Astrocyte (in vitro differentiated cells and primary cell): Measurements from ENCODE around the gene APOBEC3B. TPM values are rescaled to one million over a fixed set of nuclear protein-coding genes. Genes with fewer than 3 reads are reported as not detected.

ENCODE experiments used
- DNase-seq: peaks from one replicate; pipeline ENCODE4 v3.0.0-alpha.2; 2010; ENCODE audit warnings: low read depth
- FAIRE-seq: peaks from 2 replicates; lab custom pipeline; 2011; peaks lifted over from hg19 to GRCh38; lab: Jason Lieb, UNC
- H2AFZ ChIP-seq: 2 replicates; pipeline ENCODE4 v1.6.0; 2012; ENCODE audit warnings: low read depth, low read length, inconsistent platforms
- H3K27ac ChIP-seq: 2 replicates; pipeline ENCODE4 v1.5.1; 2011; ENCODE audit warnings: low read depth, low read length, inconsistent platforms
- H3K27me3 ChIP-seq: 2 replicates; pipeline ENCODE4 v1.6.0; 2011; ENCODE audit warnings: low read length, inconsistent platforms; ENCODE audit not compliant: insufficient read depth
- H3K36me3 ChIP-seq: 2 replicates; pipeline ENCODE4 v1.5.1; 2011; ENCODE audit warnings: low read length, inconsistent platforms; ENCODE audit not compliant: insufficient read depth
- H3K4me1 ChIP-seq: 2 replicates; pipeline ENCODE4 v1.5.1; 2011; ENCODE audit warnings: low read length, inconsistent platforms; ENCODE audit not compliant: insufficient read depth
- H3K4me2 ChIP-seq: 2 replicates; pipeline ENCODE4 v1.6.0; 2012; ENCODE audit warnings: low read length, inconsistent platforms
- H3K4me3 ChIP-seq: 2 replicates; pipeline ENCODE4 v1.5.1; 2011; ENCODE audit warnings: low read depth, mild to moderate bottlenecking, low read length, inconsistent platforms; ENCODE audit not compliant: insufficient read depth
- H3K79me2 ChIP-seq: 2 replicates; pipeline ENCODE4 v1.6.0; 2012; ENCODE audit warnings: mild to moderate bottlenecking, low read length, inconsistent platforms; ENCODE audit not compliant: insufficient read depth
- H3K9ac ChIP-seq: 2 replicates; pipeline ENCODE4 v1.6.0; 2012; ENCODE audit warnings: mild to moderate bottlenecking, low read length, inconsistent platforms
- H3K9me3 ChIP-seq: 2 replicates; pipeline ENCODE4 v1.5.1; 2012; ENCODE audit warnings: low read depth, mild to moderate bottlenecking, low read length, inconsistent platforms; ENCODE audit not compliant: insufficient read depth
- H4K20me1 ChIP-seq: 2 replicates; pipeline ENCODE4 v1.6.0; 2012; ENCODE audit warnings: low read length, inconsistent platforms; ENCODE audit not compliant: insufficient read depth
- H3K27ac Mint-ChIP-seq: one replicate; pipeline ENCODE4 v1.8.0; 2021; ENCODE audit warnings: mild to moderate bottlenecking, mixed read lengths; ENCODE audit not compliant: unreplicated experiment
- H3K27me3 Mint-ChIP-seq: one replicate; pipeline ENCODE4 v1.8.0; 2021; ENCODE audit warnings: low read depth, mixed read lengths; ENCODE audit not compliant: unreplicated experiment
- H3K36me3 Mint-ChIP-seq: one replicate; pipeline ENCODE4 v1.8.0; 2021; ENCODE audit warnings: low read depth, mixed read lengths; ENCODE audit not compliant: unreplicated experiment
- H3K4me1 Mint-ChIP-seq: one replicate; pipeline ENCODE4 v1.8.0; 2021; ENCODE audit warnings: low read depth, mixed read lengths; ENCODE audit not compliant: unreplicated experiment
- H3K4me3 Mint-ChIP-seq: one replicate; pipeline ENCODE4 v1.8.0; 2021; ENCODE audit warnings: mild to moderate bottlenecking, moderate library complexity, mixed read lengths; ENCODE audit not compliant: unreplicated experiment
- H3K9me3 Mint-ChIP-seq: one replicate; pipeline ENCODE4 v1.8.0; 2021; ENCODE audit warnings: mild to moderate bottlenecking, mixed read lengths; ENCODE audit not compliant: unreplicated experiment
- EZH2 ChIP-seq: IDR thresholded peaks from 2 replicates; pipeline ENCODE4 v1.6.1; 2012; ENCODE audit warnings: mild to moderate bottlenecking, low read length, inconsistent platforms; ENCODE audit not compliant: insufficient read depth
- total RNA-seq: library from RNA; stranded (reverse); gene quantifications from 2 replicates; pipeline ENCODE4 v1.2.1, GENCODE V29; 2021
- TF ChIP-seq, protein P1 (sequence below): IDR thresholded peaks from 2 replicates; pipeline ENCODE4 v1.5.1; 2011; ENCODE audit warnings: low read depth, mild to moderate bottlenecking, inconsistent platforms, low read length, moderate library complexity; ENCODE audit not compliant: insufficient read depth

The APOBEC3B gene
- total RNA-seq, 1 donor from 2014 or later, result 3.0 TPM

DNA sequence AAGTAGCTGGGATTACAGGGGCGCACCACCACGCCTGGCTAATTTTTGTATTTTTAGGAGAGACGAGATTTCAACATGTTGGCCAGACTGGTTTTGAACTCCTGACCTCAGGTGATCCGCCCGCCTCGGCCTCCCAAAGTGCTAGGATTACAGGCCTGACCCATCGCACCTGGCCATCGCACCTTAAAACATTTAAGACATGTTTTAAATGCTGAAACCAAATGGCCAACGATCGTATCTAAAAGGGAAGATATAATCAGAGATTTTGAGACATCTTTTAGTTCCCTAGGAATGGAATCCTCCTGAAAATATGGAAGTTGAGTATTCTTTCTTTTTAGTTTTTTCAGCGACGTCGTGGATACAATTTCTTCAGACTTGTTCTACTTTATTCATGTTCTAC lies 46.5 kb upstream of the APOBEC3B start:
- Mint-ChIP-seq H3K9me3 (peaks cover 6% of the 10 kb centered on the region), H3K4me3 (no peak overlapping the region), H3K27ac (no peak overlapping the region), H3K4me1 (no peaks in the 10 kb centered on the region), H3K36me3 (no peaks in the 10 kb centered on the region), H3K27me3 (peaks cover 39% of the 10 kb centered on the region)
- no peaks in the 10 kb centered on the region for H3K9me3 ChIP-seq
- no peaks in the 10 kb centered on the region for H3K36me3 ChIP-seq
- H3K9ac ChIP-seq, result no peak overlapping the region
- H3K4me2 ChIP-seq, result no peak overlapping the region
- H3K4me1 ChIP-seq, result no peaks in the 10 kb centered on the region
- no peak overlapping the region for H3K27ac ChIP-seq
- no peaks in the 10 kb centered on the region for H3K79me2 ChIP-seq
- peaks cover 5% of the 10 kb centered on the region for H3K27me3 ChIP-seq
- DNase-seq, result no peak
- no peaks in the 10 kb centered on the region for H4K20me1 ChIP-seq
- TF ChIP-seq EZH2, result no peak
- TF ChIP-seq, protein P1, sequence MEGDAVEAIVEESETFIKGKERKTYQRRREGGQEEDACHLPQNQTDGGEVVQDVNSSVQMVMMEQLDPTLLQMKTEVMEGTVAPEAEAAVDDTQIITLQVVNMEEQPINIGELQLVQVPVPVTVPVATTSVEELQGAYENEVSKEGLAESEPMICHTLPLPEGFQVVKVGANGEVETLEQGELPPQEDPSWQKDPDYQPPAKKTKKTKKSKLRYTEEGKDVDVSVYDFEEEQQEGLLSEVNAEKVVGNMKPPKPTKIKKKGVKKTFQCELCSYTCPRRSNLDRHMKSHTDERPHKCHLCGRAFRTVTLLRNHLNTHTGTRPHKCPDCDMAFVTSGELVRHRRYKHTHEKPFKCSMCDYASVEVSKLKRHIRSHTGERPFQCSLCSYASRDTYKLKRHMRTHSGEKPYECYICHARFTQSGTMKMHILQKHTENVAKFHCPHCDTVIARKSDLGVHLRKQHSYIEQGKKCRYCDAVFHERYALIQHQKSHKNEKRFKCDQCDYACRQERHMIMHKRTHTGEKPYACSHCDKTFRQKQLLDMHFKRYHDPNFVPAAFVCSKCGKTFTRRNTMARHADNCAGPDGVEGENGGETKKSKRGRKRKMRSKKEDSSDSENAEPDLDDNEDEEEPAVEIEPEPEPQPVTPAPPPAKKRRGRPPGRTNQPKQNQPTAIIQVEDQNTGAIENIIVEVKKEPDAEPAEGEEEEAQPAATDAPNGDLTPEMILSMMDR, result no peak
- H3K4me3 ChIP-seq, result no peak overlapping the region
- no peak overlapping the region for H2AFZ ChIP-seq
- FAIRE-seq, result no peak

DNA sequence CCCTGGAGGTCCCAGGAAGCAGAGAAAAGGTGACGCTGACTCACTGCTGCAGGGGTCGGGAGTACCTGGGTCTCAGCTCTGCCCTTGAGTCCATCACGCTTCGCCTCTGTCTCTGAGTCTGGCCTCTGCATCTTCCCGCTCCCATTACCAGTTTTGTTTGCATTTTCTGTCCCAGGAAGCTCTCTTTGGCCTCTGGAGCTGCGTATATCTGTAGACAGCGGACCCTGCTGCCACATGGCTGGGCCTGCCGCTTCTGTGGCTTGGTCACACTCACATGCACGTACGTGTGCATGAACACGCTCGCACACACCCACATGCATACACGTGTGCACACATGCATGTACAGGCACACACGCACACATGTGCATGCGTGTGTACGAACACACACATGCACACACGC lies 45.6 kb upstream of the APOBEC3B start:
- Histone ChIP-seq H3K27ac (no peak overlapping the region), H3K27me3 (peaks cover 5% of the 10 kb centered on the region), H3K36me3 (no peaks in the 10 kb centered on the region), H3K9ac (no peak overlapping the region), H3K4me2 (no peak overlapping the region), H3K79me2 (no peaks in the 10 kb centered on the region), H4K20me1 (no peaks in the 10 kb centered on the region), H2AFZ (no peak overlapping the region), H3K4me1 (no peaks in the 10 kb centered on the region), H3K4me3 (no peak overlapping the region), H3K9me3 (no peaks in the 10 kb centered on the region)
- no peaks in the 10 kb centered on the region for H3K36me3 Mint-ChIP-seq
- H3K9me3 Mint-ChIP-seq, result peaks cover 6% of the 10 kb centered on the region
- peaks cover 1% of the 10 kb centered on the region for H3K4me1 Mint-ChIP-seq
- FAIRE-seq (no peak), DNase-seq (no peak)
- no peak overlapping the region for H3K27ac Mint-ChIP-seq
- no peak for TF ChIP-seq EZH2
- TF ChIP-seq, protein P1, result no peak
- no peak overlapping the region for H3K4me3 Mint-ChIP-seq
- peaks cover 39% of the 10 kb centered on the region for H3K27me3 Mint-ChIP-seq

- no peaks in the 10 kb centered on the region for H3K79me2 ChIP-seq
- peaks cover 43% of the 10 kb centered on the region for H3K27me3 Mint-ChIP-seq
These were observed 45.1 kb upstream of the APOBEC3B start for GRCh38 chr22:38937036-38937435.

More at GRCh38 chr22:38937036-38937435, 45.1 kb upstream of the APOBEC3B start:
- no peaks in the 10 kb centered on the region for H3K36me3 Mint-ChIP-seq
- FAIRE-seq (no peak), DNase-seq (no peak)
- Histone ChIP-seq H3K4me1 (no peaks in the 10 kb centered on the region), H3K4me3 (no peak overlapping the region), H3K4me2 (no peak overlapping the region), H2AFZ (no peak overlapping the region), H3K9ac (no peak overlapping the region), H3K36me3 (no peaks in the 10 kb centered on the region), H3K27ac (no peak overlapping the region), H4K20me1 (no peaks in the 10 kb centered on the region), H3K9me3 (no peaks in the 10 kb centered on the region), H3K27me3 (peaks cover 9% of the 10 kb centered on the region)
- H3K9me3 Mint-ChIP-seq, result peaks cover 6% of the 10 kb centered on the region
- H3K27ac Mint-ChIP-seq, result no peak overlapping the region
- TF ChIP-seq EZH2, result no peak
- TF ChIP-seq, protein P1, result no peak
- peaks cover 4% of the 10 kb centered on the region for H3K4me1 Mint-ChIP-seq
- no peak overlapping the region for H3K4me3 Mint-ChIP-seq
